Measurements from ENCODE around the gene F7. TPM values are rescaled to one million over a fixed set of nuclear protein-coding genes. Genes with fewer than 3 reads are reported as not detected.

Gene F7
- total RNA-seq, 1 donor from 2014 or later, result not detected

- Histone ChIP-seq H3K36me3 (peaks cover 50% of the 10 kb centered on the region), H3K27me3 (ENCODE audit: low read depth) (no peaks in the 10 kb centered on the region), H3K4me1 (no peaks in the 10 kb centered on the region), H3K9me3 (no peaks in the 10 kb centered on the region), H3K4me3 (no peak overlapping the region), H3K27ac (no peak overlapping the region)
- DNase-seq, result no peak
- ATAC-seq, result no peak
- intact Hi-C loops (cut with DNase I), result no loop called here
- TF ChIP-seq, protein P1, sequence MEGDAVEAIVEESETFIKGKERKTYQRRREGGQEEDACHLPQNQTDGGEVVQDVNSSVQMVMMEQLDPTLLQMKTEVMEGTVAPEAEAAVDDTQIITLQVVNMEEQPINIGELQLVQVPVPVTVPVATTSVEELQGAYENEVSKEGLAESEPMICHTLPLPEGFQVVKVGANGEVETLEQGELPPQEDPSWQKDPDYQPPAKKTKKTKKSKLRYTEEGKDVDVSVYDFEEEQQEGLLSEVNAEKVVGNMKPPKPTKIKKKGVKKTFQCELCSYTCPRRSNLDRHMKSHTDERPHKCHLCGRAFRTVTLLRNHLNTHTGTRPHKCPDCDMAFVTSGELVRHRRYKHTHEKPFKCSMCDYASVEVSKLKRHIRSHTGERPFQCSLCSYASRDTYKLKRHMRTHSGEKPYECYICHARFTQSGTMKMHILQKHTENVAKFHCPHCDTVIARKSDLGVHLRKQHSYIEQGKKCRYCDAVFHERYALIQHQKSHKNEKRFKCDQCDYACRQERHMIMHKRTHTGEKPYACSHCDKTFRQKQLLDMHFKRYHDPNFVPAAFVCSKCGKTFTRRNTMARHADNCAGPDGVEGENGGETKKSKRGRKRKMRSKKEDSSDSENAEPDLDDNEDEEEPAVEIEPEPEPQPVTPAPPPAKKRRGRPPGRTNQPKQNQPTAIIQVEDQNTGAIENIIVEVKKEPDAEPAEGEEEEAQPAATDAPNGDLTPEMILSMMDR (IDR thresholded peaks at IDR 0.05), result no peak
Observed at GRCh38 chr13:113074401-113074800, 31.2 kb upstream of the F7 start.

DNA sequence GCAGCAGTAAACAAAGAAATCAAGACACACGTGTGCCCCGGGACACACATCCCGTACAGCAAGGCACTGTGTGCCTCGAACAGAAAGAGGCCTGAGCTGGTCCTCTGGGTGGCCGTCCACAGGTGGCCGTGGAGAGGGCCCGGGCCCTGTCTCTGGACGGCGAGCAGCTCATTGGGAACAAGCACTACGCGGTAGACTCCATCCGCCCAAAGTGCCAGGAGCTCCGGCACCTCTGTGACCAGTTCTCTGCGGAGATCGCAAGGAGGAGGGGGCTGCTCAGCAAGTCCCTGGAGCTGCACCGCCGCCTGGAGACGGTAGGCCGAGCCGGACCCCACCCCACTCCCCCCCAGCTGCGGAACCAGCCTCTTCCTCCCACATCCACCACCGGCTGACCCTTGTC, 30.7 kb upstream of the F7 start:
- no peaks in the 10 kb centered on the region for H3K9me3 ChIP-seq
- intact Hi-C loops (cut with DNase I), result no loop called here
- H3K27ac ChIP-seq, result no peak overlapping the region
- DNase-seq (peak; percentile 31), ATAC-seq (no peak)
- TF ChIP-seq, protein P1 (IDR thresholded peaks at IDR 0.05), result no peak
- H3K27me3 ChIP-seq (ENCODE audit: low read depth), result no peaks in the 10 kb centered on the region
- no peak overlapping the region for H3K4me3 ChIP-seq
- H3K36me3 ChIP-seq, result peaks cover 50% of the 10 kb centered on the region
- H3K4me1 ChIP-seq, result no peaks in the 10 kb centered on the region

DNA sequence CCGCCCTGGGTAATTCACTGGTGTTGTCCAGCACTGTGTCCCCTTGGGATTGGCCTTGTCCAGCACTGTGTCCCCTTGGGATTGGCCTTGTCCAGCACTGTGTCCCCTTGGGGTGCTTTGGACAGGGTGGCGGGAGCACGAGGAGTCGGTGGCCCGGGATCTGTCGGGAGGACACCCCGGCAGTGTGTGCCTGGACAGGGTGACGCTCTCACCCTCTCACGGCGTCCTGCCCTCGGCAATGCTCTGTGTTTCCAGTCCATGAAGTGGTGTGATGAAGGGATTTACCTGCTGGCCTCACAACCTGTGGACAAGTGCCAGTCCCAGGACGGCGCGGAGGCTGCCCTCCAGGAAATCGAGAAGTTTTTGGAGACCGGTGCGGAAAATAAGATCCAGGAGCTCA, 29.9 kb upstream of the F7 start:
- DNase-seq (peak; percentile 31), ATAC-seq (no peak)
- TF ChIP-seq, protein P1 (IDR thresholded peaks at IDR 0.05), result no peak
- peaks cover 43% of the 10 kb centered on the region for H3K36me3 ChIP-seq
- H3K4me1 ChIP-seq, result no peaks in the 10 kb centered on the region
- no peaks in the 10 kb centered on the region for H3K27me3 ChIP-seq (ENCODE audit: low read depth)
- H3K27ac ChIP-seq, result no peak overlapping the region
- H3K9me3 ChIP-seq, result no peaks in the 10 kb centered on the region
- no peak overlapping the region for H3K4me3 ChIP-seq
- intact Hi-C loops (cut with DNase I), result no loop called here

- TF ChIP-seq, protein P1 (IDR thresholded peaks at IDR 0.05), result no peak
- Histone ChIP-seq H3K27ac (no peak overlapping the region), H3K36me3 (peaks cover 45% of the 10 kb centered on the region), H3K27me3 (ENCODE audit: low read depth) (no peaks in the 10 kb centered on the region), H3K9me3 (no peaks in the 10 kb centered on the region), H3K4me1 (no peaks in the 10 kb centered on the region), H3K4me3 (no peak overlapping the region)
- intact Hi-C loops (cut with DNase I), result no loop called here
- ATAC-seq (no peak), DNase-seq (peak; percentile 41)
Observed at GRCh38 chr13:113076681-113077401, 28.8 kb upstream of the F7 start.

DNA sequence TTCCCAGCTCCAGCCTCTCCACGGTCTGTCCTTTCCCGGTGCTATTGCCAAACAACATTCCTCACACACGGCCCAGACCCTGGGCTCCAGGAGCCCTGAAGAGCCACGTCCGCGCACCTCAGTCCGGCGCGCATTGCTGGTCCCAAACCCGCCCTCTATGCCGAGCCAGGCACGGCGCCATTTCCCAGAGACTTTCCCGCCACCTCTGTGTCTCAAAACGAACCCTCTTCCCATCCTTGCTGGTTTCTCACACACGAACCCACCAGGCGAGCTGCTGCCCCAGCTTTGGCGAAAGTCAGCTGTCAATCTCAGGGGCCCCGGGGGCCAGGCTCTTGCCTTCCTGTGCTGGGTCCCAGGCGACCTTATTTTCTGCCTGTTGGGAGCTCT, 28.0 kb upstream of the F7 start:
- Histone ChIP-seq H3K4me3 (no peak overlapping the region), H3K4me1 (no peaks in the 10 kb centered on the region), H3K27me3 (ENCODE audit: low read depth) (no peaks in the 10 kb centered on the region), H3K27ac (no peak overlapping the region), H3K36me3 (peaks cover 45% of the 10 kb centered on the region), H3K9me3 (no peaks in the 10 kb centered on the region)
- ATAC-seq (no peak), DNase-seq (peak; percentile 36)
- intact Hi-C loops (cut with DNase I), result no loop called here
- TF ChIP-seq, protein P1 (IDR thresholded peaks at IDR 0.05), result no peak

All from lower lobe of right lung (tissue), 2 donors.